NCI-H2107 (cell line): ENCODE results near the gene FBXW8.

ENCODE experiments used
- DNase-seq: peaks from one replicate; lab custom pipeline; 2025; lab: John Stamatoyannopoulos, UW

FBXW8 gene

DNA sequence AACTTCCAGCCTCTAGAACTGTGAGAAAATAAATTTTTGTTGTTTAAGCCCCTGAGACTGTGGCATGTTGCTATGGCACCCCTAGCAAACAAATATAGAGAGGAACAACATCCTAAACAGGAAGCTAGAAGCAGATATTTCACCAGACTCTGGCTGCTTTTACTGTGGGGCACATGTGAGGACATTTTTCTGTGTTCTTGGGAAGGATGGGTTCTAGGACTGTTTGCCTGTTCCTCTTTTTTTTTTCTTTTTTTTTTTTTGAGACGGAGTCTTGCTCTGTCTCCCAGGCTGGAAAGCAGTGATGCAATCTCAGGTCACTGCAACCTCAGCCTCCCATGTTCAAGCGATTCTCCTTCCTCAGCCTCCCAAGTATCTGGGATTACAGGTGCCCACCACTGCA is 25.3 kb upstream of the FBXW8 start:
- no peak for DNase-seq

DNA sequence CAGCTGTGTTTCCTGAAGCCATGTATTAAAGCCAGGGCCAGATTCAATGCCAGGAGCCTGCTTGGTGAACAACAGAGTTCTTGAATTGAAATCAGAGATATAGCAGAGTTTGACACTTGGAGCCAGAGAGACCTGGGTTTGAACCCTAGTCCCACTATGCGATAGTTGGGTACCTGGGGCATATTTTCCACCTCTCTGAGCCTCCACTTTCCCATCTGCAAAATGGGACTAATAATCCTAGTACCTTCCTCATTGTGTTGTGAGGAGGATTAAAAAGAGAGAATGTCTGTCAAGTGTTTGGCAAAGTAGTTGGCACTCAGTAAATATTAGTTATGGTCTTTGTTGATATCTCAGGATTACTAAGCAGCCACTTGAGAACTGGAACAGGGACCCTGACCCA is 23.5 kb upstream of the FBXW8 start:
- DNase-seq, result no peak

DNA sequence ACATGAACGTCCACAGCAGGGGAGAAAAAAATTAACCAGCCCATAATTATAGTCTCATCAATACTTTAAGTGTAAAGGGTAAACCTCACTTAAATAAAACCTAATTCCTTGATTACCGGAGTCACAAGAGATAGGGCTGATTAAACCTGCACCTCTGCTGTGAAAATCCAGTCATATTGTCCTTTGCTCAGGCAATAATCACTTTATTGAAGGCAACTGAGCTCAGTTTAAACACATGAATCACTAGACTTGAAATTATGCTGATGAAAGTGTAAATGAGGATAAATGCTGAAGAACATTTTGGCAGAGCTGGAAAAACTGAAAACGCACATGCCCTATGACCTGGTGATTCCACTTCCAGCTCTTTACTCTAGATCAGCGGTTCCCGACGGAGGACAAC is 22.9 kb upstream of the FBXW8 start:
- DNase-seq, result no peak

DNA sequence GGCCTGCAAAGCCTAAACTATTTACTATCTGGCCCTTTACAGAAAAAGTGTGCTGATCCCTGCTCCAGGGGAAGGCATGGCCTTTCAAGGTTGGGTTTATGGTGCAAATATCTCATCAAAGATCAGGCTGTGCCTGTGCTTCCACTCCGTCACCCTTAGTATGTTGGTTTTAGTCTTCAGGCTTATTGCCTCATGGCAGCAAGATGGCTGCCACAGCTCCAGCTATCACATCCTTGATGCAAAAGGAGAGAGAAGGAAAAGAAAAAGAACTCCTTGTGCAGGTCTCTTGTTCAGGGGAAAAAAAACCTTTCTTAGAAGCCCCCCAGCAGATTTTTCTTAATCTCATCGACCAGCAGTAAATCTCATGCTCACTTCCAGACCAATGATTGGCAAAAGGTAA is 20.4 kb upstream of the FBXW8 start:
- DNase-seq, result no peak

DNA sequence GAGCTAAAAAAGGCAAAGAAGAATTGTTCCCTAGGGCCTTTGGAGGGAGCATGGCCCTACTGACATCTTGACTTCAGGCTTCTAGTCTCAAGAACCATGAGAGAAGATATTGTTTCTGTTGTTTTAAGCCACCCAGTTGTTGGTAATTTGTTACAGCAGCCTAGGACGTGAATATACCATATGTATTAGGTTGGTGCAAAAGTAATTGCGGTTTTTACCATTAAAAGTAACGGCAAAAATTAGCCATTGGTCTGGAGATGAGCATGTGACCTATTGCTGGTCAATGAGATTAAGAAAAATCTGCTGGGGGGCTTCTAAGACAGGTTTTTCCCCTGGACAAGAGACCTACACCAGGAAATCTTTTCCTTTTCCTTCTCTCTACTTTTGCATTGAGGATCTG is 19.7 kb upstream of the FBXW8 start:
- no peak for DNase-seq

DNA sequence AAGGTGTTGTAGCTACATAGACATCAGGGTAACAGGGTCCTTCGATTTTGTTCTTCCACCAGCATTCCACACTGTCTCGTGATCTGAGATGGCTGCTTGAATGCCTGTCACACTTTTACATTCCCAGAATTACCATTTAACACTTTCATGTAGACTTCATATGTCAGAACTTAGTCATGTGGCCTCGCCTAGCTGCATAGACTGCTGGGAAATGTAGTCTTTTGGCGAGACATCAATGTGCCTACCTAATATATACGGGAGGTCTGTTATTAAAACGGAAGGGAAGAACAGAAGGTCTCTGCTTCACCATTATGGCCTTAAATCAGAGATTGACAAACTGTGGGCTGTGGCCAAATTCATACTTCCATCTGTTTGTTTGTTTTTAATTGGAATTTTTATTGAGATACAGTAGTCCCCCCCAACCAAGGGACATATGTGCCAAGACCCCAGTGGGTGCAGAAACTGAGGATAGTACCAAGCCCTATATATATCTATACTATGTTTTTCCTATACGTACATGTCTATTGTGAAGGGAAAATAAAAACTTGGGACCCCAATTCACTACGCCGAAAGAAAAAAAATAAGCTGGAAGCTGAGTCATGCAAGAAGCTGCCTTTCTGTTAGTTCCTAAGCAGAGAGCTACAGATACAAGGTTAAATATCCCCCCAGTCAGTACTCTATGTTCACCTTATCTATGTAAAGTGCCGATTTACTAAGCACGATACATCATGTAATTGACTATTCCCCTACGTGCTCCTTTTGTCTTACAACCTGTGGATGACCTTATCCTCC is 18.2 kb upstream of the FBXW8 start:
- no peak for DNase-seq

DNA sequence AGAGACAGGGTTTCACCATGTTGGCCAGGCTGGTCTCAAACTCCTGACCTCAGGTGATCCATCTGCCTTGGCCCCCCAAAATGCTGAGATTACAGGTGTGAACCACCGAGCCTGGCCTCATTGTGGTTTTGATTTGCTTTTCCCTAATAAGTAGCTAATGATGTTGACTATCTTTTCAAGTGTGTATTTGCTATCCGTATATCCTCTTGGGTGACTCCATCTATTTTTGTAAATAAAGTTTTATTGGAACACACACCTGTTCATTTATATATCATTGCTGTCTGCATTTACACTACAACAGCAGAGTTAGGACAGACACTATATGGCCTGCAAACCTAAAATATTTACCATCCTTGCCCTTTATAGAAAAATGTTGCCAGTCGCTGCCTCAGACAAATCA is 15.8 kb upstream of the FBXW8 start:
- no peak for DNase-seq

DNA sequence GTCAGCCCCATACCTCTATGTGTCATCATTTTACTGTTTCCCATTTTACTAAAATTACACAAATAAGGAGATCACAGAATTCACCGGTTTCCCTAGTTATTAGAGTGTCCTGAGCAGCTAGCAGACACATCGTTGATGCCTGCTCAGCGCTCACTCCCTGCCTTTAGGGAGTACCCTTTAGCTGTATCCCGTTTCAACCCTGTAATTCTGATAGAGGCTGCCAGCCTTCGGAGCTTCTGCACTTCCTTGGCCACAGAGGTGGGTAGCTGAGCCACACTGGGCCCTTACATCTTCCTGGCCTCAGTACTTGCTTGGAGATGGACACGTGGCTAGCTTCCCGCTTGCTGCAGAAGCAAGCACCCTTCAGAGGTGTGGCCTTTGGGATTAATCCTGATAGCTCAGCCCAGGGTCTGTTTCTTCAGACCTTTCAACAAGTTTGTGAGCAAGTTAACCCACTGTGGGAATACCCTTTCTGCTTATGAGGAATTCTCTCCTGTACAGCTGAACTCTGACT is 14.3 kb upstream of the FBXW8 start:
- DNase-seq, result no peak

DNA sequence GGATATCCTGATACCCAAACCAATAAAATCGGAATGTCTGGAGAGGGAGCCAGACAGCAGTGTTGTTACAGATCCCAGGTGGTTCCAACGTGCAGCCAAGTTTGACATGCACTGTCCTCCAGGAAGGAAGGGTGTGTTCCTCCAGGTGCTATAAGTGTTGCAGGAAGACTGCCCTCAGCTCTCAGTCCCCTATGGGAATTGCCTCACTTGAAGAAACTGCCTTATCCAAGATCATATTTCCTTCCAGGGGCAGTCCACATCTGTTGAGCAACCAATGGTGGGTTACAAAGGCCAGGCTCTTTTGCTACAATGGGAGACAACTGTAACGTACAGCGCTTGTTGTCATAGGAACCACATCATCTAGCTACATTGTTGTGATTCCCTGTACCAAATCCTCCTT is 13.3 kb upstream of the FBXW8 start:
- DNase-seq, result no peak

DNA sequence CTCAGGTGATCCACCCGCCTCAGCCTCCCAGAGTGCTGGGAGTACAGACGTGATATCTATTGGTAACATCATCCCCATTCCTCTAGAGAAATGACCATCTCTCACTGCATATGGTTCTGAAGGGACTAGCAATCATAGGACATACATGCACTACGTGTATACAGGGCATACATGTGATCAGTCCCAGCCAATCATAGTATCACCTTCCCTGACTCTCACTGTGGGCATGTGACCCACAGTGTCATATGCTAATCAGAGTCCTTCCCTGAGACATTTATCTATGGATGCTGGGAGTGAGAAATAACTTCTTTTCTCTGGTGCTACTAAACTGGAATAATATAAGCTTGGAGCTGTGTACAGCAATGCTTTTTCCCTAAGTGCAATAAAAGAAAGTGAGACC is 12.1 kb upstream of the FBXW8 start:
- no peak for DNase-seq

DNA sequence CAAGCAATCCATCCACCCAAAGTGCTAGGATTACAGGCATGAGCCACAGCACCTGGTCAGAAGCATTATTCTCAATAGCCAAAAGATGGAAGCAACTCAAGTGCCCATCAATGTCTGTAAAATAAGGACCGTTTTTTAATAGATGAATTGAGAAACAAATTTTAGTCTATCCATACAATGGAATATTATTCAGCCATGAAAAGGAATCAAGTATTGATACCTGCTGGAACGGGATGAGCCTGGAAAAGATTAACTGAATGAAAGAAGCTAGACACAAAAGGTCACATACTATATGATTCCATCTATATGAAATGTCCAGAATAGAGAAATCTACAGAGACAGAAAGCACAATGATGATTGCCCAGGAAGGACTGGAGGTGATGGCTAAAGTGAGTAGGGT is 9.1 kb upstream of the FBXW8 start:
- DNase-seq, result no peak

DNA sequence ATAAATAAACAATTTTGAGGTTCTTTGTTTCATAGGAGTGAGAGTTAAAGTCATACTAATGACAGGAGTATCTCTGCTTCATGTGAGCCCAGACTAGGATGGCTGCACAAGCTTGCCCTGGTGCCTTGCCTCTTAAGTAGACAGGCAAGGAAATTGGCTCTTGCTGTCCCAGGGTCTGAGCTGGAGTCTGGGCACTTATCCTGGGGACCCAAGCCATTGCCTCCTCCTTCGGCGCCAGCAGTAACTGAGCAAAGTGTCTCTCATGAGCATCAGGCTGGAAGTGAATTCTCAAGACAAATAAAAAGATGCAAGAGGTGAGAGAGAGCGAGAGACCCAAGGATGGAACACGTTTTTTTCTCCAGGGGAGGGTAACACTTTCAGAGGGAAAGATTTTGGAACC is 6.9 kb upstream of the FBXW8 start:
- no peak for DNase-seq

DNA sequence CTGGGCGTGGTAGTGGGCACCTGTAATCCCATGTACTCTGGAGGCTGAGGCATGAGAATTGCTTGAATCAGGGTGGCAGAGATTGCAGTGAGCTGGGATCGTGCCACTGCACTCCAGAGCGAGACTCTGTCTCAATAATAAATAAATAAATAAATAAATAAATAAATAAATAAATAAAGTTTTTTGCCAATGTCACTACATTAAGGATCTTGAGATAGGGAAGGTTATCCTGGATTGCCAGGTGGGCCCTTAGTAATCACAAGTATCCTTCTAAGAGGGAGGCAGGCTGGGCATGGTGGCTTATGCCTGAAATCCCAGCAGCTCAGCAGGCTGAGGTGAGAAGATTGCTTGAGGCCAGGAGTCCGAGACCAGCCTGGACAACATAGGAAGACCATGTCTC is 4.5 kb upstream of the FBXW8 start:
- DNase-seq, result no peak

DNA sequence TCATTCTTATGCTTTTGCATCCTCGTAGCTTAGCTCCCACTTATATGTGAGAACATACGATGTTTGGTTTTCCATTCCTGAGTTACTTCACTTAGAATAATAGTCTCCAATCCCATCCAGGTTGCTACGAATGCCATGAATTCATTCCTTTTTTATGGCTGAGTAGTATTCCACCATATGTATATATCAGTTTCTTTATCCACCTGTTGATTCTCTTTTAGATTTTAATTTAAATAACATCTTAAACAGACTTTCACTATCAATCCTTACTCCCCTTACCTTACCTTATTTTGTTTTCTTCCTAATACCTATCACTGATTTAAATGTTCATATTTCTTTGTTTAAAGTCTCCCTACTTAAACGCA is 488 bp upstream of the FBXW8 start:
- DNase-seq, result no peak

DNA sequence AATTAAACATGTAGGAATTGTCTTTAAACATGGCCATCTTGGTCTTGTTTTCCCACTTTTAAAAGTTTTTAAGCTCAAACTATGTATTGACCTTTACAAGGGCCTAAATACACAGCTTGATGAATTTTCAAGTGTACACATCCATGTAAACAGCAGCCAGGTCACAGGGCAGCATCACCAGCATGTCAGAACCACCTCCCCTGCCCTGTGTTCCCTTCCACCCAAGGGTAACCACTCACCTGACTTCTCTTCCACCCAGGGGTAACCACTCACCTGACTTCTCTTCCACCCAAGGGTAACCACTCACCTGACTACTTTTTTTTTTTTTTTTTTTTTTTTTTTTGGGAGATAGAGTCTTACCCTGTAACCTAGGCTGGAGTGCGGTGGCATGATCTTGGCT is 4.6 kb downstream of the FBXW8 start:
- DNase-seq, result no peak

DNA sequence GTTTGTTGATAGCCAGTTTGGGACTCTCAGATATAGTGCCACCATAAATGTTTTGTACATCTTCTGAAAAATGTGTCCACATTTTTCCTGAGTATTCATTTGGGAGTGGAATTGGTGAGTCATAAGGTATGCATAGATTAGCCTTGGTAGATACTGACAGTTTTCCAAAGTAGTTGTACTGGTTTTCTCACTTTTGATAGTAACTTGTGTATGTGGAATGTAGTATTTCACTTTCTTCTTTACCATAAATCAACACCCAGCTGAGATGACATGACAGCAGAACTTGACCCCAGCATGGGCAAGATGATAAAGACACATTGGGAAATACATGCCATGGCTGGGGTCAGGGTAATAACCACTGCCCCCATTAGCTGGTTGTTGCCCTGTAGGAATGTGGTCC is 5.4 kb downstream of the FBXW8 start:
- DNase-seq, result no peak

DNA sequence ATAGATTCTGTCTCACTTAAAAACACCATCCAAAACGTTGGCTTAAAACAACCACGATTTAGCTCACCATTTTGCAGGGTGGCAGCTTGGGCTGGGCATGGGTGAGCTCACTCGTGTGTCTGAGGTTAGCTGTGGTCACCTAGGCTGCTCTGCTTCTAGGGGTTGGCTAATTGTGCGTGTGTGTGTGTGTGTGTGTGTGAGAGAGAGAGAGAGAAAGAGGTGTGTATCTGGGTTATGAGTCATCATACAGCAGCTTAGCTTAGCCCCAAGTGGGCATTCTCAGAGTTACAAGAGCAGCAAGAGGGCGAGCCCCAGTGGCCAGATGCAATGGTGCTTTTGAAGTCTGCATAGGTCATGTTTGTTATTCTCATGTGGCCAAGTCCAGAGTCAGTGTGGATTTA is 6.0 kb downstream of the FBXW8 start:
- no peak for DNase-seq

DNA sequence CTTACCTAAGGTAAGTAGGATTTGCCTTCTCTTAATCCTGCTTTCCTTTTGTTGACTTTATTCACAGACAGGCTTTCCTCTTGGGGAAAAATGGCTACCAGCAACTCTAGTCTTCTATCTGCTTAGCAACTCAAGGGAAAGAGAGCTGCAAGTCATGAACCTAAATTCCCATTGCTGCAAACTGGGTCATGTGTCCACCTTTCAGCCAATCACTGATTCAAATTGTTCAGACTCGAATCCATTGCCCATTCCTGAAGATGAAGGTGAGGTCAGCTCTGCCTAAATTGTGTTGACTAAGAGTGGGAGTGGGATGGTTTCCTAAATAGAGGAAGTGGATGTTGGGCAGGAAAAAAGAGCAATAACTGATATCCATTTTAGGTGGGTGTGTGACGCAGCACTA is 7.7 kb downstream of the FBXW8 start:
- no peak for DNase-seq

DNA sequence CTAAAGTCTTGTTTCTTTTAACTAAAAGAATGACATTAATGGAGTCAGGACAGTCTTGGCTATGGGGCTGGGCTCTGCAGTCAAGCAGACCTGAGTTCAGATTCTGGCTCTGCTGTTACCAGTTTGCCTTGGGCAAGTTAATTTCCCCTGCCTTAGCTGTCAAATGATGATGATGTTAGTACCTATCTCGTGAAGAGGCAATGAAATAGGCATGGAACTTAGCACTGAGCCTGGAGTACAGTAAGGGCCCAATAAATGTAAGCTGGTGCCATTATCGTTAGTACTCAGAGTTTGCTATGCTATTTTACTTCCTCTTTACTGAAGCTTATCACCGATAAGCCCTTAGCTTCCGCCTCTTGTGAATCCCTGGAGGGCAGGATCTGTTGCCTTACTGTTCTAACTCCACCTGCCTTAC is 8.5 kb downstream of the FBXW8 start:
- no peak for DNase-seq

DNA sequence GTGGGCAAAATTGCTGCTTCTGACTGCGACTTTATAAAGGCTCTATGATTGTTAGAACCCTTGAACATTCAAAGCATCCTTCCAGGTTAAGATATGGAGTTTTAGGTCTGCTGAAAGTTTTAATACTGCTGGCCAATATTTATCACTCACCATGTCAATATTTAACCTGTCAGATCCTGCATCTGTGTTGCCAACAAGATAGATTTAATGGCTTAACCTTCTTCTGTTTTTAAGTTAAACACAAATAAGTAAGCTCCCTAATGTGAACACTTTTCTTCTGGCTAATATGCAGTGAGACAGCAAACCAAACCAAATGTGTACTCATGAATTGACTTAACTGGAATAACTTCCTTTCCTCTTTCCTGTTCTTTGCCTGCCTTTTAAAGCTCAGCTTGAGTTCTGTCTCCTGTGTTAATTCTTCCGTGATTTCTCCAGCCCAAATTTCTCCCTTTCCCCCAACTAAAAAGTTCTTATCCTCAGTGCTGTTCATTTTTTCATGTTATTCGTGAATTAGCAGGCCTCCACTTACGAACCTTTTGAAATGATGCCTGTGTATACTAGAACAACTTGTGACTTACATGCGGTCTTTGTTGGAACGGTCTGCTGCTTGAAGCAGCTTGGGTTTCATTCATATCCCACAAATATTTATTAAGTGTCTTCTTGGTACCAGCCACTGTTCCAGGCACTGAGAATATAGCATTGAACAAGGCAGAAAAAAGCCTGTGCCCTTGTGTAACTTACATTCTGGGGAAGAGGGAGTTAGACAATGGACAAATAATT is 9.1 kb downstream of the FBXW8 start:
- no peak for DNase-seq

DNA sequence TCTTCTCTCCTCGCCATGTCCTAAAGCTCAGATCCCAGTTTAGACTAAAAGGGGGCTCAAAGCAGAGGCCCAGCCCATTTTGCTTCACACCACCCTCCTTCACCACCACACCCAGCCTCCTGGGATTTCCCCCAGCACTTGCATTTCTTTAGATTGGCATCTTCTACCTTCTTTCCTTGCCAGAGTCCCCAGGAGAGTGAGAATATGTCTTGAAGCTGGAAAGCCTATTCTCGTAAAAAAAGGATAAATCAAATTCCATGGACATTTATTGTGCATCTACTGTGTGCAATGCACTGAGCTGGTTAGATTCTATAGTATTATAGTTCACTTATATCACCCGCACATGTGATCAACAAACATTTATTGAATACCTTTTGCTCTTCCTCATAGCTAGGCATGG is 10.2 kb downstream of the FBXW8 start:
- no peak for DNase-seq

DNA sequence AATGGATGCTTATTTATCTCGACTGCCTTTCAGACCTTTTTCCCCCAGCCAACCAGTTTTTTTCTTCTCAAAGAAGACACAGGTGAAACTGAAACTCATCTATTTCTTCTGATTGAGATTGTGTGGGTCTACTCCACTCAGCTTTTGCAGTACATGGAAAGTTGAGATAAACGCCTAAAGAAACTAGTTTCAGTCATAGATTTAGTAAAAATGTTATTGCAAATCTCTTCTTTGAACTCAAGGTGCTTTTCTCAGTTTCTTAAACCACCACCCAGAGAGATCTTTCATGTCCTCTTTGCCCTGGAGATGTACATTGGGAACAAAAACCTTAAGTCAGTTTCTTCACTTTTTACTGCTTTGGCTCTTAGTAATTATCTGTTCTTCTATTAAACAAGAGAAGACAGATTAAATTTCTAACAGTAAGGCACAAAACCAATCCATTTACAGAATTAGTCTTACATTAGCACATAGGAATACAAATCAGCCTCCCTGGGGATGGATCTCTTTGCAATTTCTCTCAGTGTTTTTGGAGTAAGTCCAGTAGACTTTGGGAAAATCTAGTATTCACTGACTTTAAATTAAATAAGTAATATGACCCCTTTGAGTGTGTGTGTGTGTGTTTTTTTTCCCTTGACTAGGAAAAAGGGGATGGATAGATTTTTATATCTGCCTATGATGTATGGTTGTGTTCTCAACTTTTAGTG is 11.6 kb downstream of the FBXW8 start:
- DNase-seq, result no peak
